ENCODE results near the gene ZDHHC8.

GRCh38 chr22:20140107-20140445, 8.5 kb downstream of the ZDHHC8 start:
- no peak for TF ChIP-seq EZH2 (IDR thresholded peaks at IDR 0.05; ENCODE audit: borderline replicate concordance, control insufficient read depth, low read depth, low read length)
- no peak for TF ChIP-seq CTCF (IDR thresholded peaks at IDR 0.05 in 2 of 3, conservative IDR thresholded peaks at IDR 0.05 in 1 of 3; ENCODE audit: control insufficient read depth in 2 of 3, extremely low read depth in 1 of 3, insufficient read depth in 1 of 3, low read depth in 3 of 3, low read length in 3 of 3)
- no peak for TF ChIP-seq RFX5 (IDR thresholded peaks at IDR 0.05; ENCODE audit: low read depth, low read length)
- no peak for TF ChIP-seq POLR2A (IDR thresholded peaks at IDR 0.05; ENCODE audit: low read depth, low read length)
- no peak for TF ChIP-seq MTA2 (IDR thresholded peaks at IDR 0.05; ENCODE audit: low read depth)
- TF ChIP-seq ETV6 (conservative IDR thresholded peaks at IDR 0.05 in 1 of 2, IDR thresholded peaks at IDR 0.05 in 1 of 2; ENCODE audit: borderline replicate concordance in 1 of 2, low read depth in 1 of 2): no peak
- TF ChIP-seq ZSCAN29 (IDR thresholded peaks at IDR 0.05): no peak
- no peak for TF ChIP-seq ATF3 (IDR thresholded peaks at IDR 0.05; ENCODE audit: borderline replicate concordance, extremely low read depth, low read depth, low read length)
- TF ChIP-seq TARDBP (IDR thresholded peaks at IDR 0.05; ENCODE audit: borderline replicate concordance): no peak
- no peak for TF ChIP-seq NRF1 (conservative IDR thresholded peaks at IDR 0.05; ENCODE audit: low read depth, low read length)
- no peak for TF ChIP-seq RAD21 (IDR thresholded peaks at IDR 0.05; ENCODE audit: insufficient read depth, low read depth, low read length)

All from GM12878 (cell line).